Measurements from ENCODE around the gene RMRP. TPM values are rescaled to one million over a fixed set of nuclear protein-coding genes. Genes with fewer than 3 reads are reported as not detected.

RMRP gene
- total and polyA plus RNA-seq, 9 of the 15 experiments (the other 6 are each of a cell fraction or from before 2014, with no cell fraction given), result 75.7 to 89,974 (median 13,378) TPM; not detected in 3

DNA sequence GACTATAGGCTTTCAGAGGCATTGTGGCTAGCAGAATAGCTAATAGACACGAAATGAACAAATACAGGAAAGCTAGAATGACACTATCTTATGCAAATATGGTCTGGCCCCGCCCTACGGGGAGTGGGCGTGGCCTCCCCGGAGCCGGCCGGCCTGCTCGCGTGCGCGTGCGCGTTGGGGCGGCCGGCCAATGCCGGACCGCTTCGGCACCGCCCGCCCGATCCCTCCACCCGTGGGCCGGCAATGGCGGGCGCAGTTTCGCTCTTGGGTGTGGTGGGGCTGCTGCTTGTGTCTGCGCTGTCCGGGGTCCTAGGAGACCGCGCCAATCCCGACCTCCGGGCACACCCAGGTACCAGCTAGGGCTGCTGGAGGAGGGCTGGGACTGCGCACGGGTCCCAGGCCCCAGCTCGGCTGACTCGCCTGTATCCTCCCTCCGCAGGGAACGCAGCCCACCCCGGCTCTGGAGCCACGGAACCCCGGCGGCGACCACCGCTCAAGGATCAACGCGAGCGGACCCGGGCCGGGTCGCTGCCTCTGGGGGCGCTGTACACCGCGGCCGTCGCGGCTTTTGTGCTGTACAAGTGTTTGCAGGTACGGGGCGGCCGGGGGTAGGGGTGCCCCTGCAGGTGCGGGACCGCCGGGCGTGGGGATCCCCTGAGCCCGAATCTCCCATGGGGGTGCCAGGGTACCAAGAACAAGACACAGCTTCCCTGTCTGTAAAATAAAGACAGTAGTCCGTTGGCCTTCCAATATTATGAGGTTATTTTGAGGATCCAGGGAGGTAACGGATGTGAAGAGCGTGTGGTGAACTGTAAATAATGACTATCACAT is 533 bp upstream of the RMRP start, which contains the start of gene CCDC107 (continued):
- TF ChIP-seq, protein P1, sequence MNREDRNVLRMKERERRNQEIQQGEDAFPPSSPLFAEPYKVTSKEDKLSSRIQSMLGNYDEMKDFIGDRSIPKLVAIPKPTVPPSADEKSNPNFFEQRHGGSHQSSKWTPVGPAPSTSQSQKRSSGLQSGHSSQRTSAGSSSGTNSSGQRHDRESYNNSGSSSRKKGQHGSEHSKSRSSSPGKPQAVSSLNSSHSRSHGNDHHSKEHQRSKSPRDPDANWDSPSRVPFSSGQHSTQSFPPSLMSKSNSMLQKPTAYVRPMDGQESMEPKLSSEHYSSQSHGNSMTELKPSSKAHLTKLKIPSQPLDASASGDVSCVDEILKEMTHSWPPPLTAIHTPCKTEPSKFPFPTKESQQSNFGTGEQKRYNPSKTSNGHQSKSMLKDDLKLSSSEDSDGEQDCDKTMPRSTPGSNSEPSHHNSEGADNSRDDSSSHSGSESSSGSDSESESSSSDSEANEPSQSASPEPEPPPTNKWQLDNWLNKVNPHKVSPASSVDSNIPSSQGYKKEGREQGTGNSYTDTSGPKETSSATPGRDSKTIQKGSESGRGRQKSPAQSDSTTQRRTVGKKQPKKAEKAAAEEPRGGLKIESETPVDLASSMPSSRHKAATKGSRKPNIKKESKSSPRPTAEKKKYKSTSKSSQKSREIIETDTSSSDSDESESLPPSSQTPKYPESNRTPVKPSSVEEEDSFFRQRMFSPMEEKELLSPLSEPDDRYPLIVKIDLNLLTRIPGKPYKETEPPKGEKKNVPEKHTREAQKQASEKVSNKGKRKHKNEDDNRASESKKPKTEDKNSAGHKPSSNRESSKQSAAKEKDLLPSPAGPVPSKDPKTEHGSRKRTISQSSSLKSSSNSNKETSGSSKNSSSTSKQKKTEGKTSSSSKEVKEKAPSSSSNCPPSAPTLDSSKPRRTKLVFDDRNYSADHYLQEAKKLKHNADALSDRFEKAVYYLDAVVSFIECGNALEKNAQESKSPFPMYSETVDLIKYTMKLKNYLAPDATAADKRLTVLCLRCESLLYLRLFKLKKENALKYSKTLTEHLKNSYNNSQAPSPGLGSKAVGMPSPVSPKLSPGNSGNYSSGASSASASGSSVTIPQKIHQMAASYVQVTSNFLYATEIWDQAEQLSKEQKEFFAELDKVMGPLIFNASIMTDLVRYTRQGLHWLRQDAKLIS (CRISPR knock-in tag; IDR thresholded peaks at IDR 0.05), result 0 out of 2 replicates have a peak, but pooled peaks have one; percentile 37
- TF ChIP-seq ZBTB26 (CRISPR knock-in tag; IDR thresholded peaks at IDR 0.05) (no peak), TEAD2 (tag; IDR thresholded peaks at IDR 0.05) (no peak)
